Measurements from ENCODE around the gene ZFP36L2.

ZFP36L2 gene

GRCh38 chr2:43241558-43241957, 15.2 kb upstream of the ZFP36L2 start:
- DNase-seq: no peak

- no peak for DNase-seq
Measured at GRCh38 chr2:43240766-43241150, 14.4 kb upstream of the ZFP36L2 start.

GRCh38 chr2:43239981-43240765, 13.8 kb upstream of the ZFP36L2 start:
- DNase-seq: peak; percentile 41

DNA sequence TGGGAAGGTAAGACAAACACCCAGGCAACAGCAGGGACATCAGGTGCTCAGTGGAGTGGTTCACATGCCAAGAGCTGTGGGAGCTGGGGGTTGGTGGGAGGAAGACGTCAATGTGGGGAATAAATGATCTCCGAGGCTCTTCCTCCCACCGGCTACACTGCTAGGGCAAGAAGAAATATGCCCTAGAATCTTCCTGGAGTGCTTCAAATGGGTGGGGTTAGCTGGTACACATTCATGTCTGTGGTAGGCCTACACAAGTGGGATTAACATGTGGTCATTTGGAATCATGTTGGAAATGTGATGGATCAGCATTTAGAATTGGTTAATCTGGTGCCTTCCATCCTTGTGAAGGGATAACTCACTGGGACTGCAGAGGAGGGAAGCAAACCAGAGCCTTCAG, 12.4 kb upstream of the ZFP36L2 start:
- no peak for DNase-seq

- no peak for DNase-seq
Measured at GRCh38 chr2:43238176-43238575, 11.8 kb upstream of the ZFP36L2 start.

- peak; percentile 55 for DNase-seq
Measured at GRCh38 chr2:43233218-43234212, 7.1 kb upstream of the ZFP36L2 start.

- DNase-seq: no peak
Measured at GRCh38 chr2:43230951-43231827, 4.8 kb upstream of the ZFP36L2 start.

GRCh38 chr2:43230351-43230885, 4.0 kb upstream of the ZFP36L2 start:
- no peak for DNase-seq

DNA sequence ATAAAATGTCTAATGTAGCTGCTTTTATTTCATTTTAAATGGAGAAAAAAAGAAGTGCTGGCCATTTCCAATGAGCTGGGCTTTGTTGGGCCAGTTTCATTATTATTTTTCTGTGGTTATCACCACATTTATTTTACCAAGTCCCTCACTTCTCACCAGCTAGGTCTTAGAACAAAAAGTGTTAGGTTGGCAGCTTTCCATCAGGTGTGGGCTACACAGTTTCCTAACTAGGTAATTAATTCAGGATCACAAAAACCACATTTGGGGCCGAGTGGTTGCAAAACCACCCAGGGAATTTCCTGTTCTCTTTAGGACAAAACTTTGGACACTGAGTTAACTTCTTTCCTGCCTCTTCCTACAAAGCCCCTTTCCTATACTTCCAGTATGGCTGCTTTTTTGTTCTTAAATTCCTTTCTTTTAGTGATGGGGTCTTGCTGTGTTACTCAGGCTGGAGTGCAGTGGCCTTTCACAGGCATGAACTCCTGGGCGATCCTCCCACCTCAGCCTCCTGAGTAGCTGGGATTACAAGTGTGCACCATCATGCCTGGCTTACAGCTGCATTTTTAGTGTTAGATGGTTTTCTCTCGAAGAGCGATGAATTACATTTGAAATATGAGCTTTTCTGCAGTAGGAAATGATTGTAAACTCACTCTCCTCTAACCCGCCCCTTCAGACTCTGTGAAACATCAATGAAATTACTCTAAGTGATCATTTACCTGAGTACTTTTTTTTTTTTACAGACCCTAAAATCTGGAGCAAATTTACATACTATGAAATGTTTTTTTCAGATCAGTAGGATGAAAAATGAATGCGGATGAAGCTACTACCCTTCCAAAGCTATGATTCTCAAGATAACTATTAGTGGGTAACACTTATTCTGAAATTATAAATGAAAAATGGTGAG, 2.6 kb upstream of the ZFP36L2 start:
- DNase-seq: no peak

GRCh38 chr2:43228321-43228751, 1.9 kb upstream of the ZFP36L2 start:
- DNase-seq: peak; percentile 89

GRCh38 chr2:43227830-43228281, 1.4 kb upstream of the ZFP36L2 start:
- no peak for DNase-seq

DNA sequence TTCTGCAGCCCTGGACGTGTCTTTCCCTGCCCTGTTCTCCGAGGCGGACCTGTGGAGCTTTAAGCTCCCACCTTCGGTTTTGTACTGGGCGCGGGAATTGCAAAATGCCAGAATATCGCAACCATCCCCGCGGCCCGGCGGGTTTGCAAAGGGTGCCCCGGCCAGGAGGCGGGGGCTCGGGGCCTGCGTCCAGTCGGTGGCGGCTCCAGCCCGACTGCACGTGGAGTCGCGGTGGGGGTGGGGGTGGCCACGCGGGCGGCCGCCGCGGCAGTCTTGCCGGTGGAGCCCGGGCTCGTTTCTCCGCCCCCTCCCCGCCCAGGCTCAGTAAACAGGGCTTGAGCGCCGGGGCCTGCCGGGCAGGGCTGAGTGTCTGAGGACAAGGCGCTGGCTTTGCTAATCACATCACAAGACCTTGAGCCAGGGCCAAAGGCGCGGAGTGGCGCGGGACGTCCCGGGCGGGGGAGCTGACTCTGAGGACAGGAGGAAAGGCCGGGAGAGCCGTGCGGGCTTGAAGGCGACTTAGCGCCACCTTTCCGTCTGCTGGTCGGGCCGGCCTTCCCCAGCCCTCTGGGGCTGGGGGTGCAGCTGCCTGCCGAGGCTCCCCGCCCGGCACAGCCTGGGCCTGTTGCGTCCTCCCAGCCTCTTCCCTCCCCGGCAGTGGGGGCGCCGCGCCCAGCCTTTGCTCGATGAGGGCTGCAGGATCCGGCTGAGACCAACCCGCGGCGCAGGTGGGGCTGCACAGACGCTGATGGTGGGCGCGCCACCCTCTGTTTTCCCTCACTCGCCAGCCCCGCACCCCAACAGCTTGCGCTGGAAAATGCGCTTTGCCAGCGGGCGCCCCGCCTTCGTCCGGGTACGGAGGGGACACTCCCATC, 786 bp upstream of the ZFP36L2 start:
- peak; percentile 92 for DNase-seq

DNA sequence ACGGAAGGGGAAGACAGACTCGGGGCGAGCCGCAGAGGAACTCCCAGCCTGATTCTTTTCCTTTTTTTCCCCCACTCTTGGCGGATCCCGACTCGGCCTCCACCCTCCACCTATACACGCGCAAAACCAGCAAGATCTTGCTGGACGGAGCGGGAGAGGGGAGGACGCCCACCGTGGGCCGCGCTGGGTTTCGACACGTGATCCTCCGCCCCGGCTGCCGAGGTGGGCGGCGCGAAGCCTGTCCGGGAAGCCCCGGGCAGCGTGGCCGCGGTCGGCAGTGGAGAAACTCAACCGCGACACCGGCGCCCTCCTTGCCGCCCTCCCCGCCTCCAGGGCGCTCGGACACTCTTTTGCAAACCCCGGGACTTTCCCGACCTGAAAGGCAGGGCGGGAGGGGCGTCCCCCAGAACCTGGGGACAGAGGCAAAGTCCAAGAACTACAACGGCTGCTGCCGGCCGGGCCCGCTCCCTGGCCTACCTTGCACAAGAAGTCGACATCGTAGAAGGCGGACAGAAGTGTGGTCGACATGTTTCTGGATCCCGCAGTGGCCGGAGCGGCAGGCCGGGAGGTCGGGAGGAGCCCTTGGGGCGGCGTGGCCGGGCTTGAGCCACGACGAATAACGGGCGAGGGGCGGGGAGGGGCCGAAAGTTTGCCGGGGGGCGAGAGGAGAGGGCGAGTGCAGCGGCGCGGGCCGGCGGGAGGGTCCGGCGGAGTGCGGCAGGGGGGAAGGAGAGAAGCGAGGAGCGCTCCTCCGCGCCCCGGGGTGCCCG, 433 bp downstream of the ZFP36L2 start:
- peak; percentile 71 for DNase-seq

GRCh38 chr2:43225093-43225787, 1.2 kb downstream of the ZFP36L2 start:
- DNase-seq: peak; percentile 70

- DNase-seq: peak; percentile 64
Measured at GRCh38 chr2:43224571-43225092, 1.8 kb downstream of the ZFP36L2 start.

DNA sequence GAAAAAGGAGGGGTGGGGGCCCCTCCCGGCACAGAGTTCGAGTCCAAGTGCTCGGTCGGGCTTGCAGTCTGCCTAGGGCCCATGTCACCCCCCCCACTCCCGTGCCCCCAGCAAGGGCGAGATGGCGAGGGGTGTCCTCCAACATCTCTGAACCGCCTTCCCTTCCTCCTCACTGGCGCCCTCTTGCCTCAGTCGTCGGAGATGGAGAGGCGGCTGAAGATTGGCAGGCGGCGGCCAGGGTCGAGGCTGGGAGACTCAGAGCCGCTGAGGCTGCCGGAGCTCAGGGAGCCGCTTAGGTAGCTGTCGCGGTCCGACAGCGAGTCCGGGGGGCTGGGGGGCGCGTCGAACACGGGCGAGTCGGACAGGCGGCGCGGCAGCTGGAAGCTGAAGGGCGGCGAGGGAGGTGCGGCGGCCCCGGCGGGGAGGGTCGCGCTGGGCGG, 2.3 kb downstream of the ZFP36L2 start:
- DNase-seq: peak; percentile 87

- DNase-seq: peak; percentile 65
Measured at GRCh38 chr2:43223521-43224001, 2.8 kb downstream of the ZFP36L2 start.
